DOHH2 (cell line): ENCODE measurements around the gene ERAS.

ENCODE experiments used
- CTCF ChIP-seq: fragments of 200-600 bp; sonication (generic); IDR thresholded peaks from one replicate; pipeline ENCODE4 v1.5.1; 2014; ENCODE audit warnings: antibody characterized with exemption, mild to moderate bottlenecking, low read depth, low read length; ENCODE audit not compliant: poor library complexity, severe bottlenecking
- EZH2phosphoT487 ChIP-seq: fragments of 200-600 bp; sonication (generic); IDR thresholded peaks from 2 replicates; pipeline ENCODE4 v1.6.1; 2017; ENCODE audit warnings: borderline replicate concordance, mild to moderate bottlenecking, antibody characterized with exemption, low read length, moderate library complexity, mixed read lengths

DNA sequence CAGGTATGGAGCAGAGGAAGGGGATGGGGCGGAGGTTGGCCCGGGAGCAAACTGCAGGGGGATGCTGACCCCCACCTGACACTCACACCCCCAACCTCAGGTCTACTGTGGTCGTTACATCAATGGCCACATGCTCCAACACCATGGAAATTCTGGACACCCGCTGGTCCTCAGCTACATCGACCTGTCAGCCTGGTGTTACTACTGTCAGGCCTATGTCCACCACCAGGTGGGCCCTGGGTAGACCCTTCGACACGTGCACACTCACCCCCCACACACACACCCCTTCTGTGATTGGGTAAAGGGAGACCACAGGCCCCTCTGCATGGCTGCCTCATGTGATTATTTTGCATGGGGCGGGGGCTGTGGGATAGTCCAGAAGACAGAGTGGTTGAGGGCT is 2.2 kb upstream of the ERAS start:
- TF ChIP-seq CTCF (no peak), EZH2phosphoT487 (no peak)
